ENCODE measurements around the gene CDC6.
A peak's percentile ranks its signal among the peaks of the same experiment; 100 is the strongest.

CDC6 gene

GRCh38 chr17:40340327-40340726, 52.6 kb downstream of the CDC6 start:
- POLR2A ChIA-PET: interaction anchor here (1.1 to 1.2 kb wide), 3 partner anchors 21 to 33 kb away, joined by 4 to 7 read pairs (median 4); partner anchors contain the start of gene RARA
- no peak for DNase-seq (ENCODE audit: extremely low spot score)
- TF ChIP-seq BHLHE40 (IDR thresholded peaks at IDR 0.05; ENCODE audit: borderline replicate concordance): no peak
- TF ChIP-seq SUZ12 (IDR thresholded peaks at IDR 0.05): no peak
- no peak for TF ChIP-seq TARDBP (IDR thresholded peaks at IDR 0.05)
- no peak for TF ChIP-seq ELF4 (IDR thresholded peaks at IDR 0.05)
- TF ChIP-seq NFRKB (IDR thresholded peaks at IDR 0.05): no peak
- TF ChIP-seq ZNF384 (IDR thresholded peaks at IDR 0.05): no peak
- no peak for TF ChIP-seq HDGF (IDR thresholded peaks at IDR 0.05; ENCODE audit: borderline replicate concordance)
- TF ChIP-seq FOXK2 (IDR thresholded peaks at IDR 0.05): no peak
- TF ChIP-seq PKNOX1 (IDR thresholded peaks at IDR 0.05): no peak
- TF ChIP-seq ARNT (IDR thresholded peaks at IDR 0.05): no peak
- no peak for TF ChIP-seq SP1 (IDR thresholded peaks at IDR 0.05)
- TF ChIP-seq CTBP1 (IDR thresholded peaks at IDR 0.05; ENCODE audit: borderline replicate concordance): no peak
- TF ChIP-seq FOXA1 (IDR thresholded peaks at IDR 0.05): no peak
- TF ChIP-seq LEF1 (IDR thresholded peaks at IDR 0.05; ENCODE audit: borderline replicate concordance): no peak
- no peak for TF ChIP-seq L3MBTL2 (conservative IDR thresholded peaks at IDR 0.05)
- no peak for TF ChIP-seq FOXM1 (IDR thresholded peaks at IDR 0.05; ENCODE audit: borderline replicate concordance)
- CTCF ChIA-PET: interaction anchor here (0.6 to 0.8 kb wide), 2 partner anchors 15 to 1212 kb away, joined by 3 read pairs; no protein-coding TSS in a partner anchor

GRCh38 chr17:40340880-40341807, 53.5 kb downstream of the CDC6 start:
- ChIA-PET POLR2A (interaction anchor here (0.9 to 1.4 kb wide), 5 partner anchors 22 to 52 kb away, joined by 3 to 7 read pairs (median 4); partner anchors contain the start of gene RARA), CTCF (interaction anchor here (0.5 to 0.8 kb wide), 3 partner anchors 14 to 1213 kb away, joined by 3 to 4 read pairs (median 3); no protein-coding TSS in a partner anchor)
- TF ChIP-seq CTBP1 (IDR thresholded peaks at IDR 0.05; ENCODE audit: borderline replicate concordance) (no peak), NFRKB (IDR thresholded peaks at IDR 0.05) (no peak), FOXK2 (IDR thresholded peaks at IDR 0.05) (no peak), ELF4 (IDR thresholded peaks at IDR 0.05) (no peak), L3MBTL2 (conservative IDR thresholded peaks at IDR 0.05) (no peak), ZNF384 (IDR thresholded peaks at IDR 0.05) (no peak), LEF1 (IDR thresholded peaks at IDR 0.05; ENCODE audit: borderline replicate concordance) (no peak), FOXM1 (IDR thresholded peaks at IDR 0.05; ENCODE audit: borderline replicate concordance) (no peak), HDGF (IDR thresholded peaks at IDR 0.05; ENCODE audit: borderline replicate concordance) (no peak), PKNOX1 (IDR thresholded peaks at IDR 0.05) (no peak), BHLHE40 (IDR thresholded peaks at IDR 0.05; ENCODE audit: borderline replicate concordance) (no peak), SP1 (IDR thresholded peaks at IDR 0.05) (no peak), ARNT (IDR thresholded peaks at IDR 0.05) (no peak), SUZ12 (IDR thresholded peaks at IDR 0.05) (no peak), FOXA1 (IDR thresholded peaks at IDR 0.05) (no peak)
- peak; percentile 61 for DNase-seq (ENCODE audit: extremely low spot score)

GRCh38 chr17:40341808-40342503, 54.3 kb downstream of the CDC6 start:
- DNase-seq (ENCODE audit: extremely low spot score): peak; percentile 69
- ChIA-PET CTCF (no interaction called here), POLR2A (interaction anchor here (1.4 kb wide), 1 partner anchor 53 kb away, joined by 3 read pairs; no protein-coding TSS in a partner anchor)
- TF ChIP-seq FOXA1 (IDR thresholded peaks at IDR 0.05) (no peak), L3MBTL2 (conservative IDR thresholded peaks at IDR 0.05) (peak; percentile 57; the same call in 1 of the 2 replicates), FOXM1 (IDR thresholded peaks at IDR 0.05; ENCODE audit: borderline replicate concordance) (no peak), ZNF384 (IDR thresholded peaks at IDR 0.05) (no peak), CTBP1 (IDR thresholded peaks at IDR 0.05; ENCODE audit: borderline replicate concordance) (no peak), FOXK2 (IDR thresholded peaks at IDR 0.05) (no peak), BHLHE40 (IDR thresholded peaks at IDR 0.05; ENCODE audit: borderline replicate concordance) (no peak)

- POLR2A ChIA-PET: interaction anchor here (1.2 to 1.4 kb wide), 2 partner anchors 9 to 54 kb away, joined by 3 to 4 read pairs; no protein-coding TSS in a partner anchor
- CTCF ChIA-PET: no interaction called here
These were observed 55.0 kb downstream of the CDC6 start for GRCh38 chr17:40342504-40343218.

More at GRCh38 chr17:40342504-40343218, 55.0 kb downstream of the CDC6 start:
- no peak for DNase-seq (ENCODE audit: extremely low spot score)
- TF ChIP-seq NFRKB (IDR thresholded peaks at IDR 0.05) (no peak), SUZ12 (IDR thresholded peaks at IDR 0.05) (no peak), L3MBTL2 (conservative IDR thresholded peaks at IDR 0.05) (no peak), ZNF384 (IDR thresholded peaks at IDR 0.05) (no peak), FOXK2 (IDR thresholded peaks at IDR 0.05) (no peak), SP1 (IDR thresholded peaks at IDR 0.05) (no peak), FOXM1 (IDR thresholded peaks at IDR 0.05; ENCODE audit: borderline replicate concordance) (no peak), PKNOX1 (IDR thresholded peaks at IDR 0.05) (no peak), CTBP1 (IDR thresholded peaks at IDR 0.05; ENCODE audit: borderline replicate concordance) (no peak), TARDBP (IDR thresholded peaks at IDR 0.05) (no peak), LEF1 (IDR thresholded peaks at IDR 0.05; ENCODE audit: borderline replicate concordance) (no peak), ARNT (IDR thresholded peaks at IDR 0.05) (no peak), BHLHE40 (IDR thresholded peaks at IDR 0.05; ENCODE audit: borderline replicate concordance) (no peak), ELF4 (IDR thresholded peaks at IDR 0.05) (no peak)
